Tongue (tissue), 2 donors: ENCODE measurements around the gene ZNF699. TPM values are rescaled to one million over a fixed set of nuclear protein-coding genes. Genes with fewer than 3 reads are reported as not detected.
"Not testable (repeated sequence)": the region's sequence is repeated elsewhere in the genome, so short reads cannot be mapped to it uniquely, and the experiment has no call there.

ENCODE experiments used
- DNase-seq: peaks from one replicate; pipeline ENCODE4 v3.0.0-alpha.2; 2015
- total RNA-seq: library from RNA; depleted of rRNA; stranded (reverse); fragments of >200 nt; gene quantifications from one replicate; pipeline ENCODE4 v1.2.3, GENCODE V29; 2014

Gene ZNF699
- 23.5 TPM for total RNA-seq

DNA sequence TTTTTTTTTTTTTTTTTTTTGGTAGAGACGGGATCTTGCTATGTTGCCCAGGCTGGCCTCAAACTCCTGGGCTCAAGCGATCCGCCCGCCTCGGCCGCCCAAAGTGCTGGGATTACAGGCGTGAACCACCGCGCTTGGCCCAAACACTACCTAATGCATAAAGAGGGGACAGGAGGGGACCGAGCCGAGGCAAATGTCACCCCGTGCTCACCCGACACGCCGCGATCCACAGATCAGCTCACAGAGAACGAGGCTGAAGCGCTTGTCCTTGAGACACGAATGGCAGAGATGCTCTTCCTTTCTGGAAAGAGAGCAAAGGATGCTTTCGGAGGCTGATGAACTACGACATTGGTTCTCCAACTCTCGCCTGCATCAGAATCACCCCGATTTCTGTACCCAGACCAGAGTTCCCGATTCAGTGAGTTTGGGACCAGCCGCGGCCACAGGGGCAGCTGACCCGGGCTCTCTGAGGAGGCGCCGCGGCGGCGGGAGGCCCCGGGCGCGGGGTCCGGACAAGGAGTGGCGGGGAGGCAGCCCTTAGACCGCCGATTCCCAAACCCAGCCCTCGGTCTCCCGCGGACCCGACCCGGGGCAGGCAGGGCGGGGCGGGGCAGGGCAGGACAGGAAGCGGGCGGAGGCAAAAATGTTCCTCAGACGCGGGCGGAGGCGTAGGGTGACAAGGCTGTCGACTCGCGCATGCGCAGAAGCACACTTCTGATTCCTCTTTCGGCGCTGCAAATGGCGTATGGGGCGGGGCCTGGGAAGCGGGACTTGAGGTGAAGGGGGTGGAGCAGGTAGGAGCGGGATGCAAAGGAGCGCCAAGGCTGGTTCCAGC is at the start of gene ZNF699:
Gene ZNF699 (minus strand): TSS at position 700 of the 835 bp plus-strand sequence. CDS start 4,719 bp downstream, outside the sequence.
- DNase-seq = peak; percentile 100

GRCh38 chr19:9354651-9355050 is 45.0 kb upstream of the ZNF699 start:
- DNase-seq = no peak

GRCh38 chr19:9353011-9353410 is 43.4 kb upstream of the ZNF699 start:
- DNase-seq = no peak

DNA sequence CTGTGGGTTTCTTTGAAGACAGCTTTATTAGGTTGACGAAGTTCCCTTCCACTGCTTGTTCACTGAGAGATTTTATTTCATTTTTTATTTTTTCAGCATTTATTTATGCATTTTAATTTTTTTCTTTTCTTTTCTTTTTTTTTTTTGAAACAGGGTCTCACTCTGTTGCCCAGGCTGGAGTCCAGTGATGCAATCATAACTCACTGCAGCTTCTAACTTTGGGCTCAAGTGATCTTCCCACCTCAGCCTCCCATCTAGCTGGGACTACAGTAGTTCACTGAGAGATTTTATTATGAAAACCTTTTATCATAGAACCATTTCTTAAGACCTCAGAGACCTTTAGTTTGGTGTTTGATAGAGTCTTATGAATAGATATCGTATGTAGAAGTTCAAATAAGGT is 42.9 kb upstream of the ZNF699 start:
- DNase-seq = no peak

DNA sequence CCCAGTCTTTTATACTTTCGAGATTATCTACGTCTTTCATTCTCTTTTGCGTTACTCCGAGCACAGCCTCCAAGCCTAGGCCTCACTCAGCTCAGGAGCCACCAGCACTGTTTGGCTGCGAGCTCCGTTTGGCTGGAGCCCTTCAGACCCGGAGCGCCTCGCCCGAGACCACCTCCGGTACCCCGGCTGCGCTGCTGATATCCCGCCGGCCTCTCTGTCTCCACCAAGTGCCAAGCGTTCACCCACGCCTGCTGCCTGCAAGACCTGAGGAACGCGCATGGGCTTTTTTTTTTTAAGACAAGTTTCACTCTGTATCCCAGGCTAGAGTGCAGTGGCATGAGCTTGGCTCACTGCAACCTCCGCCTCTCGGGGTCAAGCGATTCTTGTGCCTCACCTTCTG is 39.0 kb upstream of the ZNF699 start:
- DNase-seq = no peak

DNA sequence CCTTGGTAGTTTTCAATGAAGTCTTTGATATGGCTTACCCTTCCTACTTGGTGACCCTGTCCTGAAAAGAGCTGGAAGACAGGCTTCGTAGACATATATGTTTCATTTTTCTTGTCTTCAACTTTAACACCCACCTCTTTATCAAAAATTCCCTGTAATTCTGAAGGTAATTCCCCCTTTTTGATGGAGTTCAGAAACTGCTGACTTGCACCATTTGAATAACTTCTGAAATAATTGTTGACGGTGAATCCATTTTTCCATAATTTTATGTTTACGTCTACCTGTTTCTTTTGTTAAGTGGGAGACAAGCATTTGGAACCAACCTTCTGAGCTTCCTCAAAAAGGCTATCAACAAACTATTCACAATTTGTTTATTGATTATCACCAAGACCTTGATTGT is 38.6 kb upstream of the ZNF699 start:
- no peak for DNase-seq

DNA sequence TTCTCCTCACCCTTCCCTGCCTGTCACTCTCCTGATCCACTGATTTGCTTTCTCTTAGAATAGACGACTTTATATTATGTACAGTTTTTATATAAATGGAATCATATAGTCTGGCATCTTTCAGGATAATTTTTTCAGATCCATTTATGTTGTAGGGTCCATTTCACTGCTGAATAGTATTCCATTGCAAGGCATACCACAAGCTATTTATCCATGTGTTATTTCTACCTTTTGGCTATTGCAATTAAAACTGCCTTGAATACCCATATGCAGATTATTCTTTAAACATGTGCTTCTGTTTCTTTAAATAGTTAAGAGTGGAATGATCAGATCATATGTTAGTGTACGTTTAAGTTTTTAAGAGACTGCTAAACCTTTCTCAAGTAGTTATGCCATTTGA is 35.4 kb upstream of the ZNF699 start:
- DNase-seq = no peak

DNA sequence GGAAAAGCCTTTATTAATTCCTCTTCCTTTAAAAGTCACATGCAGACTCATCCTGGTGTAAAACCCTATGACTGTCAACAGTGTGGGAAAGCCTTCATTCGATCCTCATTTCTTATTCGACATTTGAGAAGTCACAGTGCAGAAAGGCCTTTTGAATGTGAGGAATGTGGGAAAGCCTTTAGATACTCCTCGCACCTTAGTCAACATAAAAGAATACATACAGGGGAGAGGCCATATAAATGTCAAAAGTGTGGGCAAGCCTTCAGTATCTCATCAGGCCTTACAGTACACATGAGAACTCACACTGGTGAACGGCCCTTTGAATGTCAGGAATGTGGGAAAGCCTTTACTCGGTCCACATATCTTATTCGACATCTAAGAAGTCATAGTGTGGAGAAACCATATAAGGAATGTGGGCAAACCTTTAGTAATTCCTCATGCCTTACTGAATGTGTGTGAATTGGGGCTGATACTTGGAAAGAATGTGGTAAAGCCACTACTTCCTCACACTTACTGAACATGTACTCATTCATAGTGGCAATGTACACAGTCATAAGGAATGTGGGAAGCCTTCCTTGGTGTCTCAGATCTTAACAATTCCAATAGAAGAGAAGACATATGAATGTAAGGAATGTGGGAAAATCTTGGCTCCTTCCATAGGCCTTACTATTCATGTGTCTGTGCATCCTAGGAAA is 33.1 kb upstream of the ZNF699 start:
- no peak for DNase-seq

GRCh38 chr19:9329999-9330398 is 20.4 kb upstream of the ZNF699 start:
- DNase-seq = no peak

DNA sequence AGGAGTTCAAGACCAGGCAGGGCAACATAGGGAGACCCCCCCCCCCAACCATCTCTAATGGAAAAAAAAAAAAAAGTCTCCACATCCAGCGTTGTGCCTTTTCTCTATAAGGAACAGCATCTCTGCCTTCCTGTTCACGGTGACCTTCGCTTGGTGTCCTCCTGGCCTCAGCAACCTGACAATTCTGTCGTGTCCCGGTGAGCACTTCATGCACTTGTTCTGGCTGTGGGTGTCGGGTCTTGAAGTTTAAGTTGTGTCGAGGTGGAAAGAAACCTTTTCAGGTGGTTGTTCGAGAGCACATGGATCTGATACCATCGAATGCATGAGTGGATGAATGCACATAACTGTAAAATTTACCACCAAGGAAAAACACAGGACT is 14.9 kb upstream of the ZNF699 start:
- DNase-seq = no peak

DNA sequence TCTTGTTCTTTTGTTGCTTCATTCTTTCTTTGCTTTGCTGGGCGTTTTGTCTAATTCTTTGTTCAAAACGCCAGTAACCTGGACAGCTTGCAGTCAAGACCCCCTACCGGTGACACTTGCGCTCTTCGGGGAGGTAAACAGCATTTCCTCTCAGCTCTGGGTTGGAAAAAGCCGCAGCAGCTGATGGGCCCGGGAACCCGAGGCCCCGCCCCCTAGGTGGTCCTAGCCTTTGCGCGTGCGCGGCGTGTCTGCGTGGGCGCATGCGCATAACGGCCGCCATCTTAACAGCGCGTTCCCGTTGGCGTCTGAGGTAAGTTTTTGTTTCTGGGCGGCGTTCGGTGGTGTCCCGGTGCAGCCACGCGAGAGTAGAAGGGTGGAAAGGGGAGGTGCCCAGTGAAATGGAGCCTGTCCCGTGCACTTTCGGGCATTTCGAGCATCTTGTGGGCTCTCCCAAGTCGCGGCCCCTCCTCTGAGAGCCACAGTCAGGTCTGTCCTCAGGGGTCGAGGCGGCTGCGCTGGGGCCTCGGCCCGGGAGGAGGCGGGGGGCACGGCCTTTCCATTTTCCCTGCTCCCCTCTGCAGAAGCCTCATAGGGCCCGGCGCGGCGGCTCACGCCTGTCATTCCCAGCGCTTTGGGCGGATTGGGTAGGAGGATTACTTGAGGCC is 14.4 kb upstream of the ZNF699 start, which contains the start of gene ZNF559:
Gene ZNF559 (plus strand): TSS at position 261 of the 665 bp plus-strand sequence. CDS start 14,371 bp downstream, outside the sequence.
- DNase-seq = peak; percentile 99

DNA sequence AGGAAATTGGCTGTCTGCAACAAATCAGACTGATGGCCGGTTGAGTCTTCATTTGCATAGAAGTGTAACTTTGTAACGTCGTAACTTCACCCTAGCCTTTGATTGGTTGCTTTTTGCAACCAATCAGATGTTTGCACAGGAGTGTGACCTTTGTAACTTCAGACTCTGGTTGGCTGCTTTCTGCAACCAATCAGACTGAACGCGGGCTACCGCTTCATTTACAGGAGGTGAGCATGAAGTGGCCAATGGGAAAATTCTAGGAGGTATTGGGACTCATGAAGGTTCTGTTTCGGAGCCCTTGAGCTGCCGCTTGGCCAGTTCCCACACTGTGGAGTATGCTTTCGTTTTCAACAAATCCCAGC is 13.9 kb upstream of the ZNF699 start:
- peak; percentile 81 for DNase-seq

GRCh38 chr19:9322201-9322600 is 12.6 kb upstream of the ZNF699 start:
- DNase-seq = not testable (repeated sequence)

- not testable (repeated sequence) for DNase-seq
These were observed 12.1 kb upstream of the ZNF699 start for GRCh38 chr19:9321756-9322155.

- DNase-seq = no peak
These were observed 11.7 kb upstream of the ZNF699 start for GRCh38 chr19:9321338-9321737.

GRCh38 chr19:9313756-9314155 is 4.1 kb upstream of the ZNF699 start:
- DNase-seq = no peak

DNA sequence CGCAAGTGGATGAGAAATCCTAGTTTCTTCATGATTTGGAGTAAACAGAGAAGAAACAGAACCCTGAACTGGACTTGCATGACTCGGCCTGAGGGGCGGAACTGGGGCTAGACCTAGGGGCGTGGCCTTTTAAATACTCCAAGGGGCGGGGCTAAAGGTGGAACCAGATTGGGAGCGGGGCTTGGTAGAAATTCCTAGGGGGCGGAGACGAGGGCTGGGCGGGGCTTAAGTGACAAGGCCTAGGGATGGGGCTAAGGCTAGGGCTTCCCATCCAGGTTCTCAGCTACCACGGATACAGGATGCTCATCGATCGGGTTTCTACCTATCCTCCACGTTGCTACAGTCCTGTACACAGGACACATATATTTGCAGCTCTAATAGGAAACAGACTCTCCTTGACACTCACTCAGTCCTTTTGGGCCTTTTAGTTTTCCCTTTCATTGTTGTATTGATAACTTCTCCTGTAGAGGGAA is 372 bp upstream of the ZNF699 start:
- DNase-seq = no peak

- no peak for DNase-seq
These were observed 1.4 kb downstream of the ZNF699 start for GRCh38 chr19:9308091-9308770.

GRCh38 chr19:9306443-9306842 is 3.2 kb downstream of the ZNF699 start:
- no peak for DNase-seq

- DNase-seq = no peak
These were observed 13.3 kb downstream of the ZNF699 start for GRCh38 chr19:9296336-9296735.

DNA sequence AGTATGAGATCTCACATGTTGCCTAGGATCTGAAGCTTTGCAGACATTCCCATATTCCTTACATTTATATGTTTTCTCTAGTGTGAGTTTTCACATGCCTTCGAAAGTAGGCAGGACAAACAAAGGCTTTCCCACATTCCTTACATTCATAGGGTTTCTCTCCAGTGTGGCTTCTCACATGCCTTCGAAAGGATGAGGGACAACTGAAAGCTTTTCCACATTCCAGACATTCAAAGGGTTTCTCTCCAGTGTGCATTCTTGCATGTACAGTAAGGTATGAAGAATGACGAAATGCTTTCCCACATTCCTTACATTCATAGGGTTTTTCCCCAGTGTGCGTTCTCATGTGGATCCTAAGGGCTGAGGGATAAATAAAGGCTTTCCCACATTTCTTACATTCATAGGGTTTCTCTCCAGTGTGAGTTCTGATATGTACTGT is 14.2 kb downstream of the ZNF699 start:
- no peak for DNase-seq

DNA sequence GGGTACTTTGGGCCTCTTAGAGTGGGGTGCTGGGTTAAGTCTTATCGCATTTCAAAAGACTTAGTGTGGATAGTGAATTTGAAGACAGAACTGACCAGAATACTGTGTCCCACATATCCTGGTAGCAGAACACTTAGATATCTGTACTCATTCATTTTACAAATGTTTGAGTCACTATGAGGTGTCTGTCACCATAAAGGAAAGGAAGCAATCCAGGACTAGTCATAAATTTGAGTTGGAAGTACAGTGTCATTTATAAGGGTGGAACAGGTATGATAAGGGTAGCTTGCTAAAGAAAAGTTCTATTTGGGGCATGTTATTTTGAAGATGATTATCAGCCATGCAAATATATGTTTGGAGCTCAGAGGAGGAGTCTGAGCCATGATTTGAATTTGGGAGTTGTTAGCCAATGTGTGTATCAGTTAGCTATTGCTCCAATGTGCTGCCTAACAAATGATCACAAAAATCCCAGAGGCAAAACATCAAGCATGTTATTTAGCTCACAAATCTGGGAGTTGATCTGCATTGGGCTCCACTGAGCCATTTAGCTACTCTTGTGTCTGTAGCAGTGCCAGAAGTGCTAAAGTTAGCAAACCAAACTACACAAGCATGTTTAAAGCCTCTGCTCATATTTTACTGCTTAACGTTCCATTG is 20.3 kb downstream of the ZNF699 start:
- DNase-seq = no peak
